ENCODE data around the gene FBLN2.
"Not testable (repeated sequence)": the region's sequence is repeated elsewhere in the genome, so short reads cannot be mapped to it uniquely, and the experiment has no call there.

Gene FBLN2

DNA sequence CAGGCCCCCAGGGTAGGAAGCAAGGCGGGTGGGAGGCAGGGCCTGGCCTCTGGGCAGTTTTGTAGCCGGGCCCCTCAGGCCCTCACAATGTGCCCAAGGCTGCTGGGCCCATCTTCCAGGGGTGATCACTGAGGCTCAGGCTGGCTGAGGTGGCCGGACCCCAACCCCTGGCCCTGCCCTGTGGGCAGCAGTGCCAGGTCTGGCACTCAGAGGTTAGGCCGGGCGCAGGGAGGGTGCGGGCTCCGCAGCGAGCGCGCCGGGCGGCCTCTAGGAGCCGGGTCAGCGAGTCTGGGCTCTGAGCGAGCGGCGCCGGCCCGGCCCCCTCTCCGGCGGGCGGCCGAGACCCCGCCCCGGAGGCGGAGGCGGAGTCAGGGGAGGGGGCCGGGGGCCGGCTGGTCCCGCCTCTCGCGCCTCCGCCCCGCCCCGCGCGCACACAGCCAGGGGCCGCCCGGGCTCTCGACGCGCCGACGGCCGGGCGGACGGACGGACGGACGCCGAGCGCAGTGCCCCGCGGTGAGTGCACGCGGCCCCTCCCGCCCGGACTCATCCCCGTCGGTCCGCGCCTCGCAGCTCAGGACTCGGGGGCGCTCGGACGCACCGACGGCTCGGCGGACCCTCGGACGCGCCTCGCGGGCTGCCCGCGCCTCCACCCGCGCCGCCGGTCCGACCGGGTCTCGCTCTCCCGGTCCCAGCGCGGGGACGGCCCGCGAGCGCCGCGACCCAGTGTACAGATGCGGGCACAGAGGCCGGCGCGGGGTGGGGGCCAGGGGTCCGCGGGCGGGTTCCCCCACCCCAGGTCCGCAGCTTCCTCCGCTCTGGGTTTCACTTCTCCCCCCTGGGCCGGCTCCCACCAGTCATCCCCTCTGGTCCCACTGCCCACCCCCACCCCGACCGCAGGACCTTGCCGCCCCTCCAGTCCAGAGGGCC, at the start of gene FBLN2:
Gene FBLN2, plus strand, starts transcription at position 430 of the 927 bp plus-strand sequence. CDS start 21,231 bp downstream, outside the sequence.
- TF ChIP-seq, protein P1, sequence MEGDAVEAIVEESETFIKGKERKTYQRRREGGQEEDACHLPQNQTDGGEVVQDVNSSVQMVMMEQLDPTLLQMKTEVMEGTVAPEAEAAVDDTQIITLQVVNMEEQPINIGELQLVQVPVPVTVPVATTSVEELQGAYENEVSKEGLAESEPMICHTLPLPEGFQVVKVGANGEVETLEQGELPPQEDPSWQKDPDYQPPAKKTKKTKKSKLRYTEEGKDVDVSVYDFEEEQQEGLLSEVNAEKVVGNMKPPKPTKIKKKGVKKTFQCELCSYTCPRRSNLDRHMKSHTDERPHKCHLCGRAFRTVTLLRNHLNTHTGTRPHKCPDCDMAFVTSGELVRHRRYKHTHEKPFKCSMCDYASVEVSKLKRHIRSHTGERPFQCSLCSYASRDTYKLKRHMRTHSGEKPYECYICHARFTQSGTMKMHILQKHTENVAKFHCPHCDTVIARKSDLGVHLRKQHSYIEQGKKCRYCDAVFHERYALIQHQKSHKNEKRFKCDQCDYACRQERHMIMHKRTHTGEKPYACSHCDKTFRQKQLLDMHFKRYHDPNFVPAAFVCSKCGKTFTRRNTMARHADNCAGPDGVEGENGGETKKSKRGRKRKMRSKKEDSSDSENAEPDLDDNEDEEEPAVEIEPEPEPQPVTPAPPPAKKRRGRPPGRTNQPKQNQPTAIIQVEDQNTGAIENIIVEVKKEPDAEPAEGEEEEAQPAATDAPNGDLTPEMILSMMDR (IDR thresholded peaks at IDR 0.05; ENCODE audit: low read depth, low read length): no peak
- no peak within 1 kb of the TSS for H3K4me3 ChIP-seq (ENCODE audit: low read depth, low read length)

DNA sequence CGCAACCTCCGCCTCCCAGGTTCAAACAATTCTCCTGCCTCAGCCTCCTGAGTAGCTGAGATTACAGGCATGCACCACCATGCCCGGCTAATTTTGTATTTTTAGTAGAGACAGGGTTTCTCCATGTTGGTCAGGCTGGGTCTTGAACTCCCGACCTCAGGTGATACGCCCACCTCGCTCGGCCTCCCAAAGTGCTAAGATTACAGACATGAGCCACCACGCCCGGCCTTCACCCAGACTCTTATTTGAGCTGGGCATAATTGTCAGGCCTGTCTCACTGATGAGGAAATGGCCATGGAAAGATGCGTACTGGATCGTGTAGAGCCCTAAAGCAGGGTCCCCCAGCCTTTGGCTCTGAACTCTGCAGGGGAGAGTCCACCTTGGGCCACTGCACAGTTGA, 49.7 kb upstream of the FBLN2 start:
- not testable (repeated sequence) for H3K4me3 ChIP-seq (ENCODE audit: low read depth, low read length)

DNA sequence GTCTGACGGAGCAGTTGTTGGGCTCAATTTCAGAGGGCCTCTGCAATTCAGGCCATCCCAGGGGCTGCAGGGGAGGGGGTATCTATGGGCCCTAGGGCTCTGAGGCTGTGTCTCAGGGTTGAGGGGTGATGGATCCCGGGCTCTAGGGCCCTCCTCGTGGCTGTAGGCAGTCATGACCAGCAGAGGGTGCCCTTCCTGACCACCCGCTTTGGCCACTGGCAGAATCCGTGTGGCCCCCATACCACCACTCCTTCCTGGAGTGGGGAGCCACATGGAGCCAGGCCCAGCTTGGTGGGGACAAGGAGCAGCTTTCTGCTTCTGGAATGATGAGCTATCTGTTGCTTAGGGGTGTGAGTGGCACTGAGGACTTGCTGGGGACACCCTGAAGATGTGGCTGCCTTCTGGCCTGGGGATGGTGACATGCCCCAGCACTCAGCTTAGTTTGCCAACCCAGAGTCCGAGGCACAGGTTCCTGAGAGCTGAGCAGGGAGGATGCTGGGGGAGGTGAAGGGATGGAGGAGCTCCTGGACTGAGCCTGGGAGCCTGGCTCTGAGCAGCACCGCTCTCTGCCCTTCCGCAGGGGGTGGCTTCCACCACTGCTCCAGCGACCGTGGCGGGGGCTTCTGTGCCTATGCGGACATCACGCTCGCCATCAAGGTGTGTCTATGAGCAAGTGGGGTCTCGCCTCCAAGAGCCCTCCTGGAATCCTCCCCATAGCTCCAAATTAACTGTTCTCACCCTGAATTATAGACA, 48.6 kb upstream of the FBLN2 start:
- no peak overlapping the region for H3K4me3 ChIP-seq (ENCODE audit: low read depth, low read length)
- TF ChIP-seq, protein P1 (IDR thresholded peaks at IDR 0.05; ENCODE audit: low read depth, low read length): peak; percentile 47

DNA sequence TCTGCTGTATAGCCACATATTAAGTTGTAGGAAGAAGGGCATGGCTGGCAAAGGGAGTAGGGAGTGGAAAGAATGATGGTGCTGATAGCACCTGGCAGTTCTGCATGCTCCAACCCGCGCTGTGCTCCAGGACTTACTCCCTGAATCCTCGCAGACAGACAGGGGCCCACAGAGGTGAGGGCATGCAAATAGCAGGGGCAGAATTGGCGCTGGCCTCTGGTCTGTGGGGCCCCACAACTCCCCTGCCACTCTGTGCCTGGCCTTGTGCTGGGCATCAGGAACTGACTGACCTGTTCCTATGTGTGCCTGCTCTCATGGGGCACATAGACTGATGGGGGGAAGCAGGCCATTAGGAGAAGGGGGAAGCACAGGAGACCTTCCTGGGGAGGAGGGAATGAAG, 47.9 kb upstream of the FBLN2 start:
- H3K4me3 ChIP-seq (ENCODE audit: low read depth, low read length): no peak overlapping the region
- TF ChIP-seq, protein P1 (IDR thresholded peaks at IDR 0.05; ENCODE audit: low read depth, low read length): no peak

DNA sequence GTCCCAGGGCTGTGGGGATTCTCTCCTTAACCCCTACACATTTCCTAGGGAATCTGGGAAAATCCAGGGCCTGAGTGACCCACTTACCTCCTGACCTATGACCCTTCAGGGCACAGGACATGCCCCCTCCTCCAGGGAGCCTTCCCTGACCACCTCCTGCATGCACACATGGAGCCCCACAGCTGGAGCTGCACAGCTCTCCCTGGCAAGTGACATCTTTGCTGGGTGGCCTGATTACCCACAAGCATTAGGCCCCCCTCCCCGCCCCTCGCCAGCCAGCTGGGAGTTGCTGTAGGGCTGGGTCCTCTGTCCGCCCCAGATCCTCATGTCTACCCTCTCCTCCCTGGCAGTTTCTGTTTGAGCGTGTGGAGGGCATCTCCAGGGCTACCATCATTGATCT, 47.4 kb upstream of the FBLN2 start:
- TF ChIP-seq, protein P1 (IDR thresholded peaks at IDR 0.05; ENCODE audit: low read depth, low read length): no peak
- no peak overlapping the region for H3K4me3 ChIP-seq (ENCODE audit: low read depth, low read length)

DNA sequence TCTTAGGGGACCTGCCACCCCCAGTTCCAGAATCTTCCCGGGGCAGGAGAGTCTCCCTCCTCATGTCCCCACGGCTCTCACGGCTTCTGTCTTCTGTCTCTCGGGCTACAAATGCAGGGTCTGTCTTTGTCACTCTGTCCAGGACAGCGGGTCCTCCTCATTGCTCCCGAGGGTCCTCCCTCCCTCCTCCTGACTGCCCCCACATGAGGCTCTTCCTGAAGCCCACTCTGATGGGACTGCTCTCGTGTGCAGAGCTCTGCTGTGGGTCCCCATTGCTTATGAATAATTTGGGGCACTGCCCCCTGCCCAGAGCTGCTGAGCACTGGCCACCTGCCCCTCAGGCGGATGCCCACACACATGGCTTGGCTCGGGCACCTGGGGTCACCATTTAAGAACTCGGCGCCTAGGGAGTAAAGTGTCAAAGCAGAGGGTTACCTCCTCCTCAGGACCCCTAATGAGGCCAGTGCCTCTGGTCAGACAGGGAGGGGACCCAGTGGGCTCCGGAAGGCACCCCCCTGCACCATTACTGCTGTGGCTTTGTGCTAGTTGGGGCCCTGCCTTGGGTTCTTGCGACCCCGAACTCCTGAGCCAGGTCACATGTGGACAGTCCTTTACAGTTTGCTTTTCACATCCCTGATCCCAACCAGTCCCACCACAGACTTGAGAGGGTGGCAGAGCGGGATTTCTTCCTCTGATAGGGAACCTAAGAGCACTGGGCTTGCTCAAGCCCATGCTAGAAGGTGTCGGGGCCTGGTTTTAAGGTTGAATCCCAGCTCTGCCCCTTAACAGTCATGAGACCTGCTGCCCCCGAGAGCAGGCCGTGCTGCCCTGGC, 46.8 kb upstream of the FBLN2 start:
- H3K4me3 ChIP-seq (ENCODE audit: low read depth, low read length): no peak overlapping the region
- TF ChIP-seq, protein P1 (IDR thresholded peaks at IDR 0.05; ENCODE audit: low read depth, low read length): no peak

DNA sequence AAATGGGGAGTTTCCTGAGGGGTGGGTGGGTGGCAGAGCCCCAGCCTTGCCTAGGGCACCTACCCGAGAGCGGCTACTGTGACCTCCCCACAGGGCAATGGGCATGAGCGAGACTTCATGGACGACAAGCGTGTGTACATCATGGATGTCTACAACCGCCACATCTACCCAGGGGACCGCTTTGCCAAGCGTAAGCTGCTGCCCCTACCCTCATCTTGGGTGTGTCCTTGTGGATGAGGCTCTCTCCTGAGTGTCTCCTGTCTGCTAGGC, 46.2 kb upstream of the FBLN2 start:
- TF ChIP-seq, protein P1 (IDR thresholded peaks at IDR 0.05; ENCODE audit: low read depth, low read length): no peak
- H3K4me3 ChIP-seq (ENCODE audit: low read depth, low read length): no peak overlapping the region
